Subcutaneous abdominal adipose tissue (tissue), 5 donors: ENCODE results near the gene VPREB1.

Experiments used
- H3K27ac ChIP-seq: one replicate; pipeline ENCODE4 v1.7.0; 2013; ENCODE audit warnings: low read depth, mild to moderate bottlenecking, inconsistent platforms, low read length, moderate library complexity
- H3K27me3 ChIP-seq, 5 donors: one replicate each; pipeline ENCODE4 v1.7.0; 2013; ENCODE audit warnings: low read length in 5 of 5, inconsistent platforms in 1 of 5; ENCODE audit not compliant: control insufficient read depth in 5 of 5, insufficient read depth in 4 of 5
- H3K36me3 ChIP-seq, 5 donors: one replicate each; pipeline ENCODE4 v1.7.0; 2013; ENCODE audit warnings: low read length in 5 of 5; ENCODE audit not compliant: control insufficient read depth in 5 of 5, insufficient read depth in 5 of 5
- H3K4me1 ChIP-seq, 5 donors: one replicate each; pipeline ENCODE4 v1.7.0; 2013; ENCODE audit warnings: low read length in 5 of 5, mild to moderate bottlenecking in 3 of 5, moderate library complexity in 1 of 5; ENCODE audit not compliant: control insufficient read depth in 5 of 5, insufficient read depth in 5 of 5
- H3K4me3 ChIP-seq, 5 donors: one replicate each; pipeline ENCODE4 v1.7.0; 2013; ENCODE audit warnings: low read length in 5 of 5, low read depth in 1 of 5
- H3K9ac ChIP-seq, 5 donors: one replicate each; pipeline ENCODE4 v1.7.0; 2013; ENCODE audit warnings: low read length in 5 of 5, mild to moderate bottlenecking in 4 of 5, moderate library complexity in 3 of 5
- H3K9me3 ChIP-seq, 5 donors: one replicate each; pipeline ENCODE4 v1.7.0; 2013; ENCODE audit warnings: low read length in 5 of 5; ENCODE audit not compliant: control insufficient read depth in 5 of 5
- donor health status: healthy.
- donor health status: healthy.
- donor health status: healthy.
- donor health status: healthy.
- donor health status: healthy.

Gene VPREB1

DNA sequence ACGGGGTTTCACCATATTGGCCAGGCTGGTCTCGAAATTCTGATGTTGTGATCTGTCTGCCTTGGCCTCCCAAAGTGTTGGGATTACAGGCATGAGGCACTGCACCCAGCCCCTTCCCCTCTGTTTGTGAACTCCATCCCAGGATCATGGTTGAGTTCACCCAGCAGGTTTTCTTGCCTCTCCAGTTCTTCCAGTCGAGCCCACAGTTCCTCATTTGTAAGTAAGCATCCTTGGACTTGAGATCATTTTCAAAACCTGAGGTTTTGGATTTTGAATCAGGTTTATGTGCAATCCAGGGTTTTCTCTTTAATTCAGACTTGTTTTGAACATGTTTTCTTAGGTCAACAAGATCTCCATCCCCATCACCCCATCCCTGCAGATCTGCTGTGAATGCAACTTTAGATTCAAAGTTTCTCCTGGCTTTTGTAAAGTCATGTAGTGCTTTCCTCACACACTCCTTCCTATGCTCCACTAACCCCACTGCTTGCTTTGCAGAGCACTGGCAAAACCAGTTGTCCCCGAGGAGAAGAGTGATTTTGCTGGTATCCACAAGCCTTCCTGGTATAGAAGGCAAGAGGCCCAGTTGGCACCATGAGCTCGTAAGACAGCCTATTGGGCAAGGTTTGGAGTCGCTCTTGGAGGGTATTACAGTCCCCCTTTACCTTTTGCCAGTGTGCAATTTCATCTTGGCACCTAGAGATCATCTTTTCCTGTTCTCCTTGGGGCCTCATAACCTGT, 14.7 kb upstream of the VPREB1 start:
- Histone ChIP-seq H3K27me3 (peaks cover 0 to 2% (median 0%) of the 10 kb centered on the region in 5 donors), H3K36me3 (no peaks in the 10 kb centered on the region), H3K27ac (no peak overlapping the region), H3K4me1 (no peaks in the 10 kb centered on the region), H3K4me3 (no peak overlapping the region), H3K9me3 (no peaks in the 10 kb centered on the region), H3K9ac (no peak overlapping the region)

- H3K27me3 ChIP-seq: peaks cover 0 to 2% (median 0%) of the 10 kb centered on the region in 5 donors
- no peaks in the 10 kb centered on the region for H3K9me3 ChIP-seq
- no peak overlapping the region for H3K4me3 ChIP-seq
- no peak overlapping the region for H3K9ac ChIP-seq
- no peak overlapping the region for H3K27ac ChIP-seq
- no peaks in the 10 kb centered on the region for H3K36me3 ChIP-seq
- H3K4me1 ChIP-seq: no peaks in the 10 kb centered on the region
These were observed 14.1 kb upstream of the VPREB1 start for GRCh38 chr22:22230438-22230837.

DNA sequence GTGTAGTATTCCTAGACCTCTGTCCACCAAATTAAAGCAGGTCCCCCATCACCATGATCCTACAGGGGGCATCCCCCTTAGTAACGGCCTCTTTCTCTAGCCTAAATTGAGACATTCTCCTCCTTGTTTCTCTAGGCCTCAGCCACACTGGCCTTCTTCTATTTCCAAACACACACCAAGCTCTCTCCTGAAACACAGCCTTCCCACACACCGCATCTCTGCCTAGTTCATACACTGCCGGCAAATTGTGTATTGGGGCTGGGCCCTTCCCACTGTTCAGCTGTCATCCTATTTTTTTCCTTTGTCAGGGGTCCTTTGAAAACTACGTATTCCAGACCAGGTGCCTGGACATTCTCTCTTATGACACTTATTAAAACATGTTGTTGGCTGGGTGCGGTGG, 11.5 kb upstream of the VPREB1 start:
- H3K4me3 ChIP-seq: no peak overlapping the region
- H3K27ac ChIP-seq: no peak overlapping the region
- H3K9me3 ChIP-seq: no peaks in the 10 kb centered on the region
- H3K36me3 ChIP-seq: no peaks in the 10 kb centered on the region
- peaks cover 0 to 2% (median 0%) of the 10 kb centered on the region in 5 donors for H3K27me3 ChIP-seq
- no peak overlapping the region for H3K9ac ChIP-seq
- H3K4me1 ChIP-seq: no peaks in the 10 kb centered on the region

GRCh38 chr22:22235558-22235957, 9.0 kb upstream of the VPREB1 start:
- H3K36me3 ChIP-seq: no peaks in the 10 kb centered on the region
- H3K9ac ChIP-seq: no peak overlapping the region
- no peaks in the 10 kb centered on the region for H3K9me3 ChIP-seq
- H3K27me3 ChIP-seq: peaks cover 0 to 8% (median 5%) of the 10 kb centered on the region in 5 donors
- no peak overlapping the region for H3K27ac ChIP-seq
- no peak overlapping the region for H3K4me3 ChIP-seq
- H3K4me1 ChIP-seq: no peaks in the 10 kb centered on the region

GRCh38 chr22:22237521-22237920, 7.1 kb upstream of the VPREB1 start:
- Histone ChIP-seq H3K36me3 (no peaks in the 10 kb centered on the region), H3K4me1 (no peaks in the 10 kb centered on the region), H3K9me3 (no peaks in the 10 kb centered on the region), H3K27ac (no peak overlapping the region), H3K4me3 (no peak overlapping the region), H3K9ac (no peak overlapping the region), H3K27me3 (peaks cover 5 to 18% (median 8%) of the 10 kb centered on the region in 5 donors)

GRCh38 chr22:22239311-22239939, 5.2 kb upstream of the VPREB1 start:
- peaks cover 16 to 32% (median 21%) of the 10 kb centered on the region in 5 donors for H3K27me3 ChIP-seq
- no peak overlapping the region for H3K27ac ChIP-seq
- no peak overlapping the region for H3K9ac ChIP-seq
- no peaks in the 10 kb centered on the region for H3K36me3 ChIP-seq
- H3K4me1 ChIP-seq: no peaks in the 10 kb centered on the region
- no peaks in the 10 kb centered on the region for H3K9me3 ChIP-seq
- H3K4me3 ChIP-seq: no peak overlapping the region

- Histone ChIP-seq H3K27me3 (peaks cover 25 to 51% (median 27%) of the 10 kb centered on the region in 5 donors), H3K4me3 (no peak overlapping the region), H3K27ac (no peak overlapping the region), H3K4me1 (no peaks in the 10 kb centered on the region), H3K36me3 (no peaks in the 10 kb centered on the region), H3K9me3 (no peaks in the 10 kb centered on the region), H3K9ac (no peak overlapping the region)
These were observed 3.1 kb upstream of the VPREB1 start for GRCh38 chr22:22241554-22241898.

GRCh38 chr22:22242488-22242887, 2.1 kb upstream of the VPREB1 start:
- Histone ChIP-seq H3K27me3 (peaks cover 25 to 58% (median 30%) of the 10 kb centered on the region in 5 donors), H3K36me3 (no peaks in the 10 kb centered on the region), H3K4me1 (no peaks in the 10 kb centered on the region), H3K4me3 (no peak overlapping the region), H3K9ac (no peak overlapping the region), H3K9me3 (no peaks in the 10 kb centered on the region), H3K27ac (no peak overlapping the region)

DNA sequence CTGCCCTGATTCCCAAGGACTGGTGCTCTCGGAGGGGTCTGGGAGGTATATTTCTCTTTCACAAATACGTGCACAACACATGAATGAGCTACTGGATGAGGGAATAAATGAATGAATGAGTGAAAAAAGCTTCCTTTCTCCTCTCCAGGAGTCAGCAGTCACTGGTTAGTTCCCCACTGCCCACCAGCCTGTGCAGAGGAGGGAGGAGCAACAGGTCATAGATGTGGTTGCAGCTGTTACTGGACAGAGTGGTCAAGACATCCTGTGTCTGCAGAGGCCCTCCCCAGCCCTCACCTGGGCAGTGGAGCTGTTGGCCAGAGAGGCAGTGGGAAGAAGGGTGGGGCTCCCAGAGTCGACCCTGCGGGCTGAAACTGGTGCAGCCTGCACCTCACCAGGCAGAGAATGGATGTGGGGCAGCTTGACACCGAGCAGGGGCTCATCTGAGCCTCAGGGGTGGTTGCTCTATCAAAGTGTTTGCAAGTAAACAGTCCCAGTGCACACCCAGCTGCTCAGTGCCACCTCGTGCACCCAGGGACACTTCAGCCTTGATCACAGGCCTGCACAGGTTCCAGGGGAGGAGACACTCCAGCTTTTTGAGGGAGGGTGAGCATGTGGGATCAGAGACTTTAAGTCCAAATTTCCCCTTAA, 1.4 kb upstream of the VPREB1 start:
- Histone ChIP-seq H3K27me3 (peaks cover 25 to 58% (median 30%) of the 10 kb centered on the region in 5 donors), H3K4me1 (no peaks in the 10 kb centered on the region), H3K36me3 (no peaks in the 10 kb centered on the region), H3K27ac (no peak overlapping the region), H3K4me3 (no peak overlapping the region), H3K9ac (no peak overlapping the region), H3K9me3 (no peaks in the 10 kb centered on the region)

DNA sequence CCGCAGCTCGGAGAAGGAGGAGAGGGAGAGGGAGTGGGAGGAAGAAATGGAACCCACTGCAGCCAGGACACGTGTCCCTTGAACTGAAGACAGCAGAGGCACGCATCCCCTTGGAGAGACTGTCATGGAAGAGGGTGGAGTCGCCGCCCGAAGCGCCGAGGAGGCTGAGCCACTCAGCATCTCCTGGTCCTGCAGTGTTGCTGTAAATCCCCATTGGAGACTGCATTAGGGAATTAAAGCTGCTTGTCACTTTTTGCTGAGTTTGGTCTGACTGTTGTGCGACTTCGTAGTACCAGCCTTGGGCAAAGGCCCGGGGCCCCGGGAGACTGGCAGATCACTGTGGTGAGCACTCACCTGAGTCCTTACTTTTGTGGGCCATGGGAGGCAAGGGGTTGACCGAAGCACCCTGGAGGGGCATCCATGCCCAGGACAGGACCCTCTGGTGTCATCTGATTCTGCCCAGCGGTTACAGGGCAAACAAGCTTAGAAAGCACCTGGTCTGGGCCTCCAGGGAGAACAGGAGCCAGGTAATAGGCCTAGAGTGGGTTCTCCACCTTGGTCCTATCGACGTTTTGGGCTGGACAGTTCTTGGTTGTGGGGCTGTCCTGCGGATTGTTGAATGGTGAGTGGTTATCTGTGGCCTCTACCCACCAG, 797 bp downstream of the VPREB1 start:
- Histone ChIP-seq H3K9ac (no peak overlapping the region), H3K36me3 (no peaks in the 10 kb centered on the region), H3K4me1 (no peaks in the 10 kb centered on the region), H3K9me3 (no peaks in the 10 kb centered on the region), H3K27me3 (peaks cover 22 to 51% (median 28%) of the 10 kb centered on the region in 5 donors), H3K27ac (no peak overlapping the region), H3K4me3 (no peak overlapping the region)
